Measurements from ENCODE around the gene SUPT6H.

The SUPT6H gene

DNA sequence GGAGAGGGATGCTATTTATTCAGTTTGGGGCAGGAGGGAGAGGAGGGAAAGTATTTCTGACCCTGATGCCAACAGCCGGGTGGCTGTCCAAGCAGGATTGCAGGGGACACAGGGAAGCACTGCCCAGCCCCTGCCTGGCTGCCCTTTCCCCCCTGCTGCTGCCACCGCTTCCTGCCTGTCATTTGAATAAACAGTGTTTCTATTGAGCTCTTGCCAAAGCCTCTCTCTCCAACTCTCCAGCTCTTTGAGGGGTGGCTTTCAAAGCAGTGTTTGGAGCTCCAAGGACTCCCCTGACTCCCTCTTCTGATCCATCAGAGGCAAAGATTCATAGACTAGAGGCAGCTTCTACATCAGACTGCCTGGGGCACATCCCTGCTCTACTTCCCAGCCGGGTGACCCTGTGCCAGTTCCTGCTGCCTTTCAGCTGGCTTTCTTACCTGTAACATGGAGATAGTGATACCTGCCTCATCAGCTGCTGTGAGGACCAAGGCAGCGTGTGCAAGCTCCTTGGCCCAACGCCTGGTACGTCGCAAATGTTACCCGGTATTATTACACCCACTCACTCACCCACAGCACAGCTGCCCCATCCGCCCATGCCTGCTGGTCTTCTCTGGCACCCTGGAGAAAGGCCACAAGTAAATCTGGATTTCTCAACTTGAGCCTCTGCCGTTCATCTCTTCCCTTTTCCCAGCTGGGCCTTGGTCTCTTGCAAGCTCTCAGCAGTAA is 40.2 kb downstream of the SUPT6H start:
- DNase-seq (ENCODE audit: low read depth in 3 of 3), result no peak

DNA sequence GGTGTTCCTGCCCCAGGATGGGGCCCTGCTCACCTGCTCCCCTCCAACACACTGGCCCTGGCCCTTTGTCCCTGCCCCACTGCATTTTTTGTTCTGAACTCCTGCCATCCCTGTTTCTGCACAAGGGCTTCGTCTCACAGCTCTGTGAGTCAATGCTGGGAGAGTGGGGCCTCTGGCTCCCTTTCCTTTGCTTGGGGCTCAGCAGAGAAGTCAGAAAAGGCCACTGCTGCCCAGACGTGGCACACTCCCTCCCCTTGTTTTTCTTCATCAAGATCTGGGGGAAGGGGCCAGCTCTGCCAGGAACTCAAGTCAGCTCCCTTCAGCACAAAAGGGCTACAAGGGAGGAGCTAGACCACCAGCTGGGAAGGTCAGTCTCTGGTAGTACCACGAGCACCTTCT is 40.7 kb downstream of the SUPT6H start:
- DNase-seq (ENCODE audit: low read depth in 3 of 3), result no peak

DNA sequence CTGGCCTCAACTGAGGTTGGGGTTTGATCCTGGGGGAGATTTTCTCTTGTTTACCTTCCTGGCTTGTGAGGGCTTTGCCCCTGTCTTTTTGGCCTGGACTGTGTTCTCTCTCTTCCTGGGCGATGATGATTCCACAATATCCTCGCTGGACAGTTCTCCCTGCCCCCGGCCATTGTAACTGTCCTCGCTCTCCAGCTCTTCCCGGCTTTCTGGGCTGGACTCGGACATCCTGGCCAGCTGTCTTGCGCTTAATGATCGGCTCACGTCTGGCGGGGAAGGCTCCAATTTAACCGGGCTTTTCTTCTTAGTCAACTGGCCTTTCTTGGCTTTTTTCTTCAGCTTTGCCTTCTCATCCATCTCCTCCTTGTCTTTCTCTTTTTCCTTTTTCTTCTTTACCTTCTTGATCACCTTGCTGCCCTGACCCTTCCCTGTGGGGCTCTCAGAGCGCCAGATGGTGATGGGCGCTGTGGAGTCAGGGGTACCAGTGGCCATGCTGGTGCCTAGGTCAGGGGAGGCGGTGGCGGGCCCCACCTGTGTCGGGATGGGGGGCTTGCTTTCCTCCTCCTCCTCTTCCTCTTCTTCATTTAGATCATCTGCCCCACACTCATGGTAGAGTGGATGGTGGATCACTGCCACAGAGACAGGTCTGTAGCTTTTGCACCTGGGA is 41.7 kb downstream of the SUPT6H start:
- no peak for DNase-seq (ENCODE audit: low read depth in 3 of 3)

DNA sequence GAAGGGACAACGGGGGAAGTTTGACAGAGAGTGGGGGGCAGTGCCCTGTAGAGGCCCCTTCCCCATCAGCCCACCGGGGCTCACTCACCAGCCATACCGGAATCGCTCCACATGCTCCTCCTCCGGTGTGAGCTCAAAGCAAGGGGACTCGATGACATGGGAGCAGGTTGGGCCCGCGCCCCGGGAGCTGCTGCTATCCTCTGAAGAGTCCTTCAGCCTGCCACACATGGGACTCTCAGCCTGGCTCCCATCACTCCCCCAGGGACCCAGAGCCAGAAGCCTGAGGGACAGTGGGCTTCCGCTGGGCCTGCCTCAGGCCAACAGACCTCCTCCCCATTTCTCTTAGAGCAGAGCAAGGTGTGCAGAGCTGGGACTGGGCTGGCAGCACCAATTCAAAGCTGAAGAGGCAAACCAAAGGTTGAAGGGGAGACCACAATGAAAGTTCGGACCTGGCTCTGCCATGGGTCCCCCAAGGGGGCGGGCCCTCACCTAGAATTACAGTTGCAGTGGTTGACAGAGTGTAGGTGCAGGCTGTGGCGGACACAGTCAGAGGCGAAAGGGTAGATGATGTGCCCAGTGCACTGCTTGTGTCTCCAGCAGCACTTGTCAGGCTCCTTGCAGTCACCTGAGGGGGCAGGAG is 42.3 kb downstream of the SUPT6H start:
- no peak for DNase-seq (ENCODE audit: low read depth in 3 of 3)

DNA sequence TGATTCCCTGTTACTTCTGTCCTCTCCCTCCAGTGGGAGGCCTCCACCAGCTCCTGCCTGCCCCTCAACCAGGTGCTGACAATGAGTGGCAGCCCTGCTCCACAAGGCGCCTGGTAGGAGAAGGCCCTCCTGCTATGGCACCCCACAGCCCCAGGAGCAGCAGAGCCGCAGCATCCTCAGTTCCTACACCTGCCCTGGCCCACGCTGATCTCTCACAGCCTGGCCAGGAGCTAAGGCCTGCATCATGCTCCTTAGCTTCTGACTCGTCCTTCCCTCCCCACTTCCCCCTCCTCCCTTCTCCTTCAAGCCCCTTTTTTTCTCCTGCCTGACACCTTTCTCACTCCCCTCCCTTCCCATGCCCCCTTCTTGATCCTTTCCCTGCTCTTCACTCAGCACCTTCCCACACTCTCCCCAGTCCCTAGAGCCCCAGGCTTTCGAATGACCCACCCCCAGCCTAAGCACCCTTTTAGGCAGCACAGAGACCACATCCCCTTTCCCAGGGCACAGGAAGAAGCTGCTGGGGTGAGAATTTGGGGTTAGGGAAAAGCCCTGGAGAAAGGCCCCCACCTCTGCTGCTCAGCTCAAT is 43.2 kb downstream of the SUPT6H start:
- no peak for DNase-seq (ENCODE audit: low read depth in 3 of 3)

DNA sequence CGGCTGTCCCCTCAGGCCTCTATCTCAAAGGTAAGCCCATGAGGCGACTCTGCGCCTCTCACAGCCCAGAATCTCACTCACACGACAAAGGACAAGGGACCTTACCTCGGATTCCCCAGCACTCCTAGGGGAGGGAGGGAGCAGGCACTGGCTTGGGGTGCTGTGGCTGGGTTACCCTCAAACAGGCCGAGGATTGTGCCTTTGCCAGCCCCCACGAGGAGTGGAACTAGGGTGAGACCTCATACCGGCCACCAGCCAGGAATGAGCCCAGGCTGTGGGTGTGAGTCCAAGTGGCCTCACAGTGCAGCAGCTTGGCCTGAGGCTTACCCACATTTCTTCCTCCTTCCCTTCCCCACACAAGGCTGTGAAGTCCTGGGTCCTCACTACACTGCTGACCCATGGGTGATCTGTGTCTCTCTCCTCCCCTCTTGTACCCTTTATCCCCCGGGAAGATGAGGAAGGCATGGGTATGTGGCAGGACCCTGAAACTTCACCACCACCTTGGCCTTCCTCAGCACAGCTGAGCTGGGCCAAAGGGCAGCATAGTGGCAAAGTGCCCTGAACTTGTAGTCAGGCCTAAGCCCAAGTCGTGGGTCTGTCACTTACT is 43.8 kb downstream of the SUPT6H start:
- DNase-seq (ENCODE audit: low read depth in 3 of 3), result no peak

DNA sequence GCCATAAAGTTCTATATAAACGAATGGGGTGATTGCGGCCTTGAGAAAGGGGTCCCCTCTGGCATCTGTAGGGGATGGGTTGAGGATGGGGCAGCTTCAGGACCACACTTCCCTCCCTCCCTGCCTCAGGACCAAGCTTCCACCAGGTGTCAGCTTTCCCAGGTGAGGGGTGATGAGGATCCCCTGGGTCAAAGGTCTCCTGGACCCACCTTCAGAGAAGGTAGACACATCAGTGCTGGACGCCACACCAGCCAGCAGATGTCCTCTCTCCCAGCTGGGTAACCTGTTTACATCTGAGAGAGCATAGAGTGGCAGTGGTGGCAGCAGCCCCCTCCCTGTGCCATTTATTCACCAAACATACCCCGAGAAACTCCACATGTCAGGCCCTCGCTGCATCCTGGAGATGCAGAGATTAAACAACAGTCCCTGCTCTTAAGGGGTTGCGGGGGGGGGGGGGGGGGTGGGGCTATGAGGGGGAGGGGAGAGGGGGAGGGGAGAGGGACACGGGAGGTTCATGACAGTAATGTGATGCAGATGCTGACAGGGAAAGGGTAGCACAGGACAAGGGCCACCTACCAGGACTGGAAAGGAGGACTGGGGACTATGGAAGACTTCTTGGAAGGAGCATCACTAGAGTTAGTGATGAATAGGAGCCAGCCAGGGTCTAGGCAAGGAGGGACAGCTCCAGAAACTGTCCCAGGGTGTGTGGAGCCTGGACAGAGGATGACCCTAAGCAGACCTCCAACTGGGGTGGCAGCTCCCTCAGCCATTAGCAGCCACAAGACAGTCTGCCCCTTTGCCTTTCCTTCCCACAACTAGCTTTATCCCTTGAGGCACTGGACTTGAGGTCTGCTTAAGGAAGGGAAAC is 44.7 kb downstream of the SUPT6H start:
- no peak for DNase-seq (ENCODE audit: low read depth in 3 of 3)

DNA sequence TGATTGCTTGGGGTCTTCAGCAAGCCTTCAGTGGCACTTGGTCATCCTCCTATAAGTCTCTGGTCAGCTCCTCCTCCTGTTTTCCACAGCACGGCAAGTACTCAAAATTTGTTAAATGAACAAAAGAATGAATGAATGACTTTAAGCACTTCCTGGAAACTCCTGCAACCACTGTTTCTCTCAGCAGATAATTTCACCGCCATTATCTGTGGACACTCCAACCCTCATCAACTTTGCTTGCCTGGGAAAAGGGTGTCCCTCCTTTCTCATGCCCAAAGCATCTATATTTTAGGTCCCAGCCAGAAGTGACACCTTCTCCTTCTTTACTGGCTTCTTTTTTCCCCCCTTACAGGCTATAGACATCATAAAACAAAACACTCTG is 45.3 kb downstream of the SUPT6H start:
- DNase-seq (ENCODE audit: low read depth in 3 of 3), result no peak

DNA sequence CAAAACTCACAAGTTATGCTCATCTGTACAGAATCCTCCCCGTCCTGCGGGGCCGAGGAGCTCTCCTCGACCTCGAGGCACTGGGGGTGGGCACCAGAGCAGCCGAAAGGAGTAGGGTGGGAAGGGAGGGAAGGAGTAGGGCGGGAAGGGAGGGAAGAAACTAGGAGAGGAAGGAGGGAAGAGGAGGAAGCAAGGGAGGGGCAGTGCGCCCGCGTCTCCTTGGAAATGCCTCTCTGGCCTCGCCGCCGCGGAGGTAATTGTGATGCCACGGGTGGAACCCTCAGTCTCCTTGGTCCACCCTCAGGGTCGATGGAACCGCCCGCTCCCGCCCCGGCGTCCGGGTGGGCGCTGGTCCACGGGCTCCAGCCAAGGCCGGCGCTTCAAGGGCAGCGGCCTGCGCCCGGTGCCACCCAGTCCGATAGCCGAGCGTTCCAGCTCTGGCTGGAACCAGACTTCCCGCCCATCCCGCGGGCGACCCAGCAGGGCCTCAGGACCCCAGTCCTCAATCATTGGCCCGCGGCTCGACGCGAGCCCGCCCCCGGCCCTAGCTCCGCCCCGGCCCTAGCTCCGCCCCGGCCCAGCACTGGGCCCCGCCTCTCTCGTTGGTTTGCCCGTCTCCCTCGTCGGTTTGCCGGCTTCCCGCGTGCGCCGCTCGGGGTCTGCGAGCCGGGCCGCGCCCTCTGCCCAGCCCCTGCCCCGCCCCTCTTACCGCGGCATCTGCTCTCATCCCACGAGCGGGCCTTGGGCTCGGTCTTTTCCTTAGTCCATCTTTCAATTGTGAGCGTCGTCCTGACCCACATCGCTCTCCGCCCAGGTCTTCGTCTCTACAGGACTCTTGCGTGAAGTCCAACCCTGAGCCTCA is 49.1 kb downstream of the SUPT6H start:
- peak; percentile 85 to 87 (median 86) for DNase-seq (ENCODE audit: low read depth in 3 of 3)

DNA sequence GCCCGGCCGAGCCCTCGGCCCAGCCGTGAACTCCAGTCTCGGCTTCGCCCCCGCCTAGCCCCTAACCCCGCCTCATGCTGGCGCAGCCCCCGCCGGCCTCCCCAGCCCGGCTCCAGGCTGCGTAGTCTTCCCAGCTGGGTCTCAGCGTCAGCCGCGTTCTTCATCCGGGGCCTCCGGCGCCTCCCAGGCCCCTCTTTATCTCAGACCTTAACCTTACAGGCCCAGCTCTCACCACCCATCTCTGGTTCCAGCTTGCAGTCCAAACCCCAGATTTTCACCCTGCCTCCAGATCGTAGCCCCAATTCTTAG is 49.7 kb downstream of the SUPT6H start, which contains the start of gene PROCA1:
Gene PROCA1, minus strand, starts transcription at position 166 of the 309 bp plus-strand sequence. CDS start 228 bp downstream, outside the sequence.
- DNase-seq (ENCODE audit: low read depth in 3 of 3), result no peak

DNA sequence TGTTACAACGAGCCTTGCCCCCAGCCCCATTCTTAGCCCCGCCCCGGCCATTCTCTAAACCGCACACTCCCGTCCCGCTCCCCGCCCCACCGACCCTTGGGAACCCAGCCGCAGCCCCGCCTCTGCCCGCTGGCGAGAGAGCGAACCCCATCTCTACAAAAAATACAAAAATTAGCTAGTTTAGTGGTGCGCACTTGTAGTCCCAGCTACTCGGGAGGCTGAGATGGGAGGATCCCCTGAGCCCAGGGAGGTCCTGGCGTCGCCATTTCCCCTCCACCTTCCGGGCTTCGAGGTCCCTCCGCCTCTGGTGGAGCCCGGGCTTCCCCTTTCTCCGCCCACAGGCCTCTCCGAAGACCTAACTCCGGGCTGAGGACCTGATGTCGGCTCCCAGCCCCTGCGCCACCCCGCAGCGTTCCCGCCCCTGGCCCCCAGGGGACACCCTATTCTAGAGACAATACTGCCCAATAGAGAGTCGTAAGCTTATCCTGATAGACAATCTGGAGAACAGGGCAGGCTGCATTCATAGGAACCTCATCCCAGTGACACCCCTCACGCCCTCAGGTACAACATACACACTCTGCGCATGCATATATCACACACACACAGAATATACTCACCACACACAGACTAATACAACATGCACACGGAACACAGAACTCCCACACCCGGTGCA is 50.2 kb downstream of the SUPT6H start:
- DNase-seq (ENCODE audit: low read depth in 3 of 3), result peak in 2 of 3 donors; percentile 50 to 67

DNA sequence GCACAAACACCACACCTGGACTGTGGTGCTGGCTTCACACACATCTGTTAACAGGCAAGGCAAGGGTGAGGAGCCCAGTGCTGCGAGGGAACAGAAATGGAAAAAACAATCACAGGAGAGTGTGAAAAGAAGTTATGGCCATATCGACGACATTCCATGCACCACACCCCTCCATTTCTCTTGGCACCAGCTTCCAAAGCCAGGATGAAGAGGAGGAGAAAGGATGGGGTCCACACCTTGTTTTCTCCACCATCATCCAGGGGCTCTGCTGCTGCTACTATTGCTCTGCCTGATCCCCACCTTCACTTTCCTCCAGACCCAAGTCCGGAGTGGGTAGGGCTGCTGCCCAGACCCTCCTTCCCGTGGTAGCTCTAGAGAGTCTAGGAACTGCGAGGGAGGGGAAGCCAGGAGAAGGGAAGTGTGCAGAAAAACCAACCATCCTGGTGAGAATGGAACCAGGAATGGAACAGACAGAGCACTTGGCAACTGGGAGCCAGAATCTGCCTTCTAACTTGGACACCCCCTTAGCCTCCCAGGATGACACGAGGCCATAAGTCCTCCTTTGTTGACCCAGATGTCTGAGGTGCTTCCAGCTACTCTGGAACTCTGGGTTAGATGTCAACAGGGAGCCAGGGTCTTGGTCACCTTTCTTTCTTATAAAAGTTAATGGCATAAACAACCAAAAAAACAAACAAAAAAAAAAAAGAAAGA is 50.9 kb downstream of the SUPT6H start:
- no peak for DNase-seq (ENCODE audit: low read depth in 3 of 3)

DNA sequence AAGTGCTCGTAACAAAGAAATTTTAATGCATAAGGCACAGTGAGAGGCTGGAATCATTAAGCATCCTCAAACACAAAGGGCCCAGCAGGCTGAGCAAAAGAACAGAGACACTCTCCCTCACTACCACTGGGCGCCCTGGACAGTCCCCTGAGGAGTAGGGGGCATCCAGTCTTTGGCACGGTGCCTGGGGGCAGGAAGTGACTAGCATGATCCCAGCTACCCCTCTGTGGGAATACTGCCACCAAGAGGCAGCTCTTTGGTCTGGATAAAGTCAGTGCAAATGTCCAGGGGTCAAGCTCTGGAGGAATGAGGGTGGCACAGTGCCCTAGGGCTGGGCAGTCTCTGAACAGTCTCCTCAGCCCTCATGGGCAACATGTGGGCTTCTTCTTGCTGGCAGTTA is 52.3 kb downstream of the SUPT6H start:
- DNase-seq (ENCODE audit: low read depth in 3 of 3), result no peak

DNA sequence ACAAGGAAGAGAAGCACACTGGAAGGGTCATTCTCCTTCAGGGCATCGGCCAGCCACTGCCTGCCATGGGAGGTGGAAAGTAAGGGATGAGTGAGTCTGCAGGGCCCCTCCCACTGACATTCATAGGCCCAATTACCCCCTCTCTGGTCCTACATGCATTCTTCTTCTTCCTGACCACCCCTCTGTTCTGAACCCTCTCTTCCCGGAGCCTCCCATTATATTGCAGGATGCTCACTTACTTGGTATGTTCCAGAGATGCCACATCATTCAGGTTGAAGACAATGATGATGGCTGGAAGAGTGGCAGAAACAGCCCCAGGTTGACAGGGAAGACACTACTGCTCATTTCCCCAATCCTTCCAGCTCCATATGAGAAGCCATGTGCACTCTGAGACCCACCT is 53.2 kb downstream of the SUPT6H start:
- no peak for DNase-seq (ENCODE audit: low read depth in 3 of 3)

DNA sequence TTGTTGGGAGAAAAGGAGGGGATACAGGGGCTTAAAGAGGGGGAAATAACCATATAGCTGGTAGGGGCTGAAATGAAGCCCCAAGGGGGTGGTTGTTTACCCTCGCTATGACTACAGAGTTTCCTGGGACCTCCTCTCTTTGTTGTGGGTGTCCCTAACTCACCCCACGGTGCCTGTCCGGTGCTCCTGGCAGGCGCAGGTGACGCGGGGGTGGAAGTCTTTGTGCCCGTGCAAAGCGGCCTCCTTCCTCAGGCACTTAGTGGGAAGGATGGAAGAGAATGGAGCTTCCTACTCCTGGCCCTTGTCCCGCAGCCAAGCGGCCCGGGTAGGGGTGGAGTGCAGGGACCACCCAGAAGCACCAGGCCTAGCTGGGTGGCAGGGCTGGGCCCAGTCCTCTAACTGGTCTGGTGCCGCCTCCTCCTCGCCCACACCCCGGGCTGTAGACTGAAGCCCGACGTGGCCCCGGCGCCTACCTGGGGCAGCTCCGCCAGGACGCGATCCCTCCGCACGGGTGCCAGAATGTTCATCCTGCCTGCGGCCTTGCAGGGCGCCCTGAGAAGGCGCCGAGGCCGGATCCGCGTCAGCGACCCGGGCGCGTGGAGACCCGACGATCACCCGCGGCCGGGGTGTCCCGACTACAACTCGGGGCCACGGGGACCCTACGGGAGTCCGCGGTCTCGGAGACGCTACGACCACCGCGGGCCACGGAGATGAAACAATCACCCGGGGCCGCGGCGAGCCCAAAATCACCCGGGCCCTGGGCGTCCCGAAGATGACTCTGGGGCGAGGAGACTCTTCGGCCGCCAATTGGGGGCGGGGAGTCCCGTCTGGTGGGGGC is 55.0 kb downstream of the SUPT6H start:
- no peak for DNase-seq (ENCODE audit: low read depth in 3 of 3)

DNA sequence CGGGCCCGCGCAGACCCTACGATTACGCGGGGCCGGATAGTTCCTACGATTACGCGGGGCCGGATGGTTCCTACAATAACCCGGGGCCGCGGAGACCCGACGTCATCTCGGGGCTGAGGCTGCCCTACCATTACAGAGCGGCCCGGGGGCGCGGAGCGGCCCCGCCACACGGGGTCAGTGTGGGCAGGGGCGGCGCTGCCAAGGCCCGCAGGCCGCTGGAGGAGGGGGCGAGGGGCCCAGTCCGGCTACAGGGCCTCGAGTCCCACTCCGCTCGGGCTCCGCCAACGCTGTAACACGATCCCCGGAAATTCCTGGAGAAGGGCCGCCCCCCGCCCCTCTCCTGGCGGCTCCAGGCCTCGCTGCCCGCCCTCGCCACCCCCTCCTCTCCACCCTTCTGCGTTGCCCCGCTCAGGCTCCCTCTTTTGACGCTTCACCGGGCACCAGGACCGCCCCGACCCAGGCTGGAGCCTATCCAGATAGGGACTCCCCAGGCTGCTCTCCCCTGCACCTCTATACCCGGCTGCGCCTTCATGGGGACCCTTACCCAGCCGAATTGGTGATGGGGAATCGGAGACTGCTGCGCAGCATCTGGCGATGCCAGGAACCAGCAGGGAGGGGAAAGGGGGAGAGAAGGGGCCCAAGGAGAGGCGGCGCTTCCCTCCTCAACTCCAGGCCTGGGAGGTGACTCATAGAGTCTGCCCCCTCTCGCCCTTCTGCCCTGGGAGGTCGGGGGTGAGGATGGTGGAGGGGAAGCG is 55.8 kb downstream of the SUPT6H start, which contains the start of gene RAB34:
Gene RAB34, minus strand, starts transcription at position 291 of the 755 bp plus-strand sequence. CDS start 602 bp downstream, outside the sequence.
- DNase-seq (ENCODE audit: low read depth in 3 of 3), result no peak

DNA sequence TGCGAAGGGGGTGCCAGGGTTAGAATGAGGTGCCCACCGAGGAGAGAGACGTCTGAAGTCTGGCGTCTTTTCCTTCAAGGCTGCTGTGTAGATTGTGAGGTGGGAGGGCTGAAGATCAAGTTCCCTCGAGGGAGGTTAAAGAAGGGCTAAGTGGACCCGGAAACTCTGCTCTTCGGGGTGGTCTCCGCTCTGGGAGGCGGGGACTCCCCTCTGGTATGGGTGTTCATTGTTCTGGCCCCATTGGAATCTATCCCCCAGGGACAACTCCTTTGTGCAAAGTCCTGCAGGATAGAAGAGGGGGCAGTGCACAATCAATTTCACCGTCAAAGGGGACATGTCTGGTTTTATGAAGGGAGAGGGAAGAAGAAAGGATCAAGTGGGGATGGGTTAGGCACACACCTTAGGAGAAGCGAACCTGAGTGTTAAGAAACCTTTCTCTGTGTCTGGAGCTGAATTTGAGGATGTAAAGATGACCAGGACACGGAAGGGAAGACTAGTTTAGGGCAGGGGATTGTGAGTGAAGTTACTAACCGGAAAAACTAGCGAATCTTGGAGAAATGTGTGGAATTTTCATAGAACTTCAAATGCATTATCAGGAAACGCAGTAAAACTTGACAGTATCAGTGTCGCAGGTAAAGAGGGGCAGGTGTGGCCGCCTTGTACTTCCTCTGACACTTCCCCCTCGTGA is 56.5 kb downstream of the SUPT6H start:
- DNase-seq (ENCODE audit: low read depth in 3 of 3), result no peak
